GF-D8 (cell line): ENCODE data around the gene EXOC6B.
"Not testable (repeated sequence)": the region's sequence is repeated elsewhere in the genome, so short reads cannot be mapped to it uniquely, and the experiment has no call there.

Experiments used
- DNase-seq: peaks from one replicate; lab custom pipeline; 2025; lab: John Stamatoyannopoulos, UW

Gene EXOC6B

DNA sequence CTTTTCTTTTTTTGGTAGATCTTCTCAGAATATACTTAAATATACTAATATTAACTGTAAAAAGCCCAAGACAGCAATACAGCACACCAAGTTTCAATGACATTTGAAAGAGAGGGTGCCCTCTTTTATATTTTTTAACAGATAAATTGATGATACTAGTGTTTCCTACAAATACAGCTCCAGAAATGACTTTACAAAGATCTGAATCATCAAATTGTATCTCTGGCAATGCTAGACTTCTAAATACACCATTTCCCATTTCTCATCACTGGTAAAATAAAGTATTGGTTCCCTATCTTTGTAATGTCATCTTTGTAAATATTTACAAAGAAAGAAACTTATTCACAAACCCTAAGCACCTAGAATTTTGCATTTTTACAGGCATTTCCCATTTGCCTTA, 281.3 kb downstream of the EXOC6B start:
- no peak for DNase-seq

DNA sequence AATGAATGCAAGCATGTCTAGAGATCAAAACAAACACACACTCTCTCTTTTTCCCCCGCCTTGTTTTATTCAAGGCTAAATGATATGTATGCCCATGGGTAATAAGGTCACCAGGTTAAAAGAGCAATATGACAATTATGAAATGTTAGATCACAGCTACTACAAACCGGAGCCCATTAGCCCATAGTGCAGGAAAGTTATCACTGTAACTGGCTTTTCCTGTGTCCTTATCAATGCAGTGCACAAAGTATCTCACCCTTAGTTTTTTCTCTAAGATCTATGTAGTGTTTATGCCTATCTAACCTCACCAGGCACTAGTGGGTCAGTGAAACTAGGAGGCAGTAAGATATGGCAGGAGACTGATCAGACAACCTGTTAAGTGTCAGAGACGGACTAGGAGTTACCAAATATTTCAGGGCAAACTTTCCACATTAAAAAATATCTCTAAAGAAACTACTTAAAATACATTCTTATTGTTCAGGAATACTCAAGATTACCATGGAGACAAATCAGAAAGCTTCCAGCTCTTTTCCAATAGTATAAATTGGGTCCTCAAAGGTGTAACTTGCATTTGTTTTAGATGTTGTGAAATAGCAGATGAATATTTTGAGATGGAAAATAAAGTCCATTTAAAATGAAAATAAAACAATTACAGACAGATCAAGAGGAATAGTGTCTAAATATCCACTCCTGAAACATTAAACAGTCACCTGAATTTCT, 282.2 kb downstream of the EXOC6B start:
- no peak for DNase-seq

DNA sequence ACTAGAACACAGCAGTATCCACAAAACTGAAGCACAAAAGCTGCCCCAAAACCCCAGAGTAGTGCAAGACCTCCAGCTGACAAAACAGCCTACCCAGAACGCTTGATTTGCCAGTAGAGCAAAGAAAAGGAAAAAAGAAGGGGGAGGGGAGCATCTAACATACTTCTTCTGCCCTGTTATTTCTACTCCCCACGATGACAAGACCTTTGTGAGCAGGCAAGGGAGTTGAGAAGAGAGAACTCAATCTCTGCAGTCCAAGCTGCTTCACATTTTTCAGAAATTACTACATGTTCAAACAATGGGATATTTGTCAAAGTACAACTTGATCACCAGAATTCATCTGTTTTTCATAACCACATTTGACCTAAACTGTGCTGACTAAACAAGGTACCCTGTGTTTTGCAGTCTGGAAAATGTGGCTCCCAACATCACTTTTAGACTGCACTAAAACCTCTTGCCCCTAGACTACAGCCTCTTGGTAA, 286.7 kb downstream of the EXOC6B start:
- no peak for DNase-seq

DNA sequence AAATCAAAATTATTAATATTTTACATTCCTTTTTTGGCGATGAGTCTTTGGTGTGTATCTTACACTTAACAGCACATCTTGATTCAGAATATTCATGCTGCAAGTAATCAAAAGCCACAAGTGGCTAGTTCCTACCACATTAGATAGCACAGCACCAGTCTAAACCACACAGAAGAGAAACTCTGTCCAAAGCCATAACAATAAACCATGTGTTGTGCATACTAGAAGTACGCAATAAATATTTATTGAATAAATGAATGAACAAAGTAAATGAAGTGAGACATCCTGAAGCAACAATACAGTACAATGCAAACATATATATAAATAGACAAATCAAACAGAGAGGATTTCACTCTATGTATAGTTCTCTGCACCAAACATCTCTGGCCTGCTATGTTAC, 287.3 kb downstream of the EXOC6B start:
- no peak for DNase-seq

DNA sequence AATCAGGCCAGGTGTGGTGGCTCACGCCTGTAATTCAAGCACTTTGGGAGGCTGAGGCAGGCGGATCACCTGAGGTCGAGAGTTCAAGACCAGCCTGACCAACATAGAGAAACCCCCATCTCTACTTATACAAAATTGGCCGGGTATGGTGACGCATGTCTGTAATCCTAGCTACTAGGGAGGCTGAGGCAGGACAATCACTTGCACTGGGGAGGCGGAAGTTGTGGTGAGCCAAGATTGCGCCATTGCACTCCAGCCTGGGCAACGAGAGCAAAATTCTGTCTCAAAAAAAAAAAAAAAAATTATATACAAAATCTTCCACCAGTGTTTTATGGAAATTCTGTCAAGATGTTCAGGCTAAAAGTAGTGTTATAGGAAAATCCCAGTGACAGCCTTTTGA, 290.2 kb downstream of the EXOC6B start:
- peak; percentile 33 for DNase-seq

DNA sequence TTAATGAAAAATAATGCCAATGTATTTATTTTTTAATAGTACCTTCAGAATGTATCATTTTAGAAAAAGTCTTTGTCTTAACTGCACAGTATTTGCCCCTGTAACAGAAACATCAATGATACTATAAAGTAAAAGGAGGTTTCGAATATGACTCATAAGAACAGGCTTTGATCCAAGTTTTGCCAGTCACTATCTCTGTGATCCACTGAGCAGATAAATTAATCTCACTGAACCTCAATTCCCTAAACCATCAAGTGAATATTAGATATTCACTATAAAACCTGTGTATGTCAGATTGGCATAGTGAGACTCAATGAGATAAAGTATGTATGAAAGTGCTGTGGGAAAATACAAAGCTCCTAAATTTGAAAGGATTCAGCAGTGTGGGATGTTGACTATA, 292.1 kb downstream of the EXOC6B start:
- no peak for DNase-seq

DNA sequence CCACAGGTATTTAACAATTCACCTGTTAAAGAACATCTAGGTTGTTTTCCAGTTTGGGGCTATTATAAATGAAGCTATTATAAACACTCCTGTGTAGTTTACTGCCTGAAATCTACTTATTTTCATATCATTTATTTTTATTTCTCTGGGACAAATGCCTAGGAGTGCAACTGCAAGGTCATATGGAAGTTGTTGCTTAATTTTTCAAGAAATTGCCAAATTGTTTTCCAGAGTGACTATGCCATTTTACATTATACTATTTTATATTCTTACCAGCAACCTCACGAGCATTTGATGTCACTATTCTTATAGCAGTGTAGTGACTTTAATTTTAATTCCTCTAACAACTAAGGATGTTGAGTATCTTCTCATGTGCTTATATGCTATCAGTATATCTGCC, 298.4 kb downstream of the EXOC6B start:
- DNase-seq: no peak

DNA sequence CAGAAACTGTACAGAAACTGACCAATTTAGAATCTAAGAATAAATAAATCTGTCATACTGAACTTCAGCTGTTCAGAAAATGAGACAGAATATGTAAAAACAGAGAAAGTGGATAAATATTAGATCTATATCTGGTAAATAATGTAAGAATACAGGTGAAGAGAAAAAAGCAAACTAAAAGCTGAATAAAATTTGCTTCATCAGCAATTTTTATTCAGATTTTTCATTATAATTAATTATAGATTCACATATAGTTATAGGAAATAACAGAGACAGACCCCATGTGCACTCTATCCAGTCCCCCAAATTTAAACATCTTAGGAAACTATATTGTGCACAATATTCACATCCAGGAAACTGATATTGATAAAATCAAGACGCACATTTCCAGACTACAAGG, 299.2 kb downstream of the EXOC6B start:
- no peak for DNase-seq

DNA sequence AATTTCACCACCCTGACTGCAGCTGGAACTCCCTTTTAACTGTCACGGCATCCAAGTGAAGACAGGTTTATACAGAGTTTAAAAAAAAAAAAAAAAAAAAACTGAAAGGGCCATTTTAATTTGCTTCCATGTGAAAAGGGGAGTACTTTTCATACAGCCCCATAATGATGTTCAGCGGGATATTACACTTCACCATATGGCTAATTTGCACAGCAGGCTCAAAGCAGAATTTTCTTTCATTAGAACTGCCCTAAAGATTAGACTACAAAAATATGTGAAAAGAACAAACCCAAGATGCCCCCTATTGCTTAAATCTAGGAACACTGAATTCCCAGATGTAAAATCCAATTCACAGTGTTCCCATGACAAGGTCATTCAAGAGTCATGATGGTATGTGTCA, 301.8 kb downstream of the EXOC6B start:
- DNase-seq: no peak

DNA sequence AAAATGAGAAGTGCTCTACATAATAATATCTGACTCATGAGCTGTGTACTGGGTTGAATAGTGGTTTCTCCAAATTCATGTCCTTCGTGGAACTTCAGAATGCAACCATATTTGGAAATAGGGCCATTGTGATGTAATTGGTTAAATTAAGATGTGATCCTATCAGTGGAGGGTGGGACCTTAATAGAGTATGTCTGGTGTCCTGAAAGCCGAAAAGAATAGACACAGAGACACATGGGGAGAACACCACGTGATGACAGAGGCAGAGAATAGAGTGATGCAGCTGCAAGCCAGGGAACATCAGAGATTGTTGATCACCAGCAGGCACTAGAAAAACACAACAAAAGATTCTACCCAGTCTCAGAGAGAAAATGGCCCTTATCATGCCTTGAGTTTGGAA, 310.1 kb downstream of the EXOC6B start:
- no peak for DNase-seq

DNA sequence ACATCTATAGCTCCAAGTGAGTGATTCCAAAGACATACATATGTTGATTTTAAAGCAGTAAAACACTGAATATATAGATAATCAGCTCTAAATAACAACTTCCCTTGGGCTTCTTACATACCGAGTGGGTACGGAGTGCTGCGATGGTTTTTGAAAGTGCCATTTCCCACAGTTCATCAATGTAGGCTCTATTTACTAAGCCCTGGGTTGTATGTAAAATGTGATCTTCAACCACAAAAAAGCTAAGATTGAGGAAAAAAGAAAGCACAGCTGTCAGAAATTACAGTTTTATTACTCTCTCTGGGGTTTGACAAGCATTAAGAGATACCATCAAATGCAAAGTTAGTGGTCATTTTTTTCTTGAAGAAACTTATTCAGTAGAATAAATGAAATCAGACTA, 312.8 kb downstream of the EXOC6B start:
- DNase-seq: no peak

DNA sequence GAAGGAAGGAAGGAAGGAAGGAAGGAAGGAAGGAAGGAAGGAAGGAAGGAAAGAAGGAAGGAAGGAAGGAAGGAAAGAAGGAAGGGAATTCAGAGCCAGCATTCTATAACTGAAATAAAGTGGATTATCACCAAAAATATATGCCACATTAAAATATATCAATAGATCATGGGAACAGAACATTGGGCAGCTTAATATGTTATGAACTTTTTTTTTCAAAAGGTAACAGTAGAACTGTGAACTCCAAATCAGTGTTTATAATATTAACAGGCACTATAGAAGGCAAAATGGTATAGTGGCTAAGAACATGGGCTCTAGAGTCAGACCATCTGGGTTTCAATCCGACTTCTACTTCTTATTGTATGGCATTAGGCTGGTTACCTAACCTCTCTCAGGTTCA, 313.5 kb downstream of the EXOC6B start:
- DNase-seq: no peak

DNA sequence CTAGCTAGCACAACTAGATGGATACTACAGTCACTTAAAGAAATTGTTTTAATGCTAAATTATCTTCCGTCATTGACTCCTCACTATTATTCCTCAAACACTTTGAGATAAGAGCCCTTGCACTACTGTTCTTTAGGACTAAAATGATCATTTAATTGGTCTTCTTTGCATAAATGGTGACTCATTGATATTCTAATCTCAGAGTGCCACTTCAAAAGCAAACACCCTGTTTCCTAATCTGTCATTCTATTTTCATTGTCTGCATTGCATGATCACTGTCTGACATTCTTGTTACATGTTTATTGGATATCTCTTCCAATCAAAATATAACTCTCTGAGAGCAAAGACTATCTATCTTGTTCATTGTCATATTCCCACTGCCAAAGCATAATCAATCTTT, 313.9 kb downstream of the EXOC6B start:
- DNase-seq: no peak

DNA sequence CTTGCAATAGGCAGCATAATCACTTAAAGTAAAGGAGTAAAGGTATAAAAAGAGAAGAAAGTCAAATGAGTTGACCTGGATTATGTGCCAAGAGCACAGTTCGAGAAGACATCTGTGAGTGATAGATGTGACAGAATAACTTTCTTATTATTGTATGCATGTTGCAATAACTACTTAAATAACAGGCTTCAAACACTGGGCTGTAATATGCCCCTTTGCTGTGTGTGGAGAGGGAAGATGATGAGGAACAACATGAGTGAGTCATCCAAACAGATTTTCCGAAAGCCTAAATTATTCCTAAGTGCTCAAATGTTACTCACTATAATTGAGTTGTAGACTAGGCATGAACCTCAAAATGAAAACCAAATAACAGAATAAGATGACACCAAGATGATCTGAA, 328.1 kb downstream of the EXOC6B start:
- no peak for DNase-seq

DNA sequence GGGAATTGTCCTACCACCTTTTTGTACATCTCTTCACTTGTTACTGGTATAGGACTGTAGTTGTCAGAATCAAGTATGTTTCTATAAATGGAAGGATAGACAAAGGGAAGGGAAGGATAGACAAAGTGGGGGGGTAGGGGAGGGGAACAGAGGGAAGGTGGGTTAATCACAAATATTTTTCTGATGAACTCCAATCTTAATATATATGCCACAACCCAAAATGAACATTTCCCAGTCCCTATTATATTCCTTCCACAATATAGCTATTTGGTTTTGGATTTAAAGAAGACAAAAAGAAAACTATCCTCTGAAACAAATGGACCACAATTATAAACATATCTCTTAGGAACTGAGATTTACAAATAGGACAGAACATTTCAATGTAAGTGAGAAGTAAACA, 329.4 kb downstream of the EXOC6B start:
- no peak for DNase-seq

DNA sequence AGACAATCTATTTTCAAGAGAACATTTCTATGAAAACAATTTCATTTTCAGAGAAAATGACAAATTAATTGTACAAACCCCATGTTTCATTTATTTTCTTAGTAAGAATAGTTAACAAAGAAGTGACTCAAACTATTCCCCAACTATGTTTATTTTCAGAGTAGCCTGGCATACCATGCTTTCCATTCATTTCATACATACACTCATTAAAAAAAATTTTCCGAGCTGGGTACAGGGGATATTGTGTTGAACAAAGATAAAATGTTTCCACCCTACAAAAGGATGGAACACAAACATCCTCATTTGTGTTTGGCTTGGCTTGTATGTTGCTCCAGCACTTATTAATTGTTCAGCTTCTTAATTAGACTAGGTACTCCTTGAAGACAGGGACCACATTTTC, 331.4 kb downstream of the EXOC6B start:
- no peak for DNase-seq

DNA sequence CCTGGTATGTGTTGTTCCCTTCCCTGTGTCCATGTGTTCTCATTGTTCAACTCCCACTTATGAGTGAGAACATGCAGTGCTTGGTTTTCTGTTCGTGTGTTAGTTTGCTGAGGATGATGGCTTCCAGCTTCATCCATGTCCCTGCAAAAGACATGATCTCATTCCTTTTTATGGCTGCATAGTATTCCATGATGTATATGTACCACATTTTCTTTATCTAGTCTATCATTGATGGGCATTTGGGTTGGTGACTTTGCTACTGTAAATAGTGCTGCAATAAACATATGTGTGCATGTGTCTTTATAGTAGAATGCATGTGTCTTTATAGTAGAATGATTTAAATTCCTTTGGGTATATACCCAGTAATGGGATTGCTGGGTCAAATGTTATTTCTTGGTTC, 341.2 kb downstream of the EXOC6B start:
- DNase-seq: not testable (repeated sequence)

DNA sequence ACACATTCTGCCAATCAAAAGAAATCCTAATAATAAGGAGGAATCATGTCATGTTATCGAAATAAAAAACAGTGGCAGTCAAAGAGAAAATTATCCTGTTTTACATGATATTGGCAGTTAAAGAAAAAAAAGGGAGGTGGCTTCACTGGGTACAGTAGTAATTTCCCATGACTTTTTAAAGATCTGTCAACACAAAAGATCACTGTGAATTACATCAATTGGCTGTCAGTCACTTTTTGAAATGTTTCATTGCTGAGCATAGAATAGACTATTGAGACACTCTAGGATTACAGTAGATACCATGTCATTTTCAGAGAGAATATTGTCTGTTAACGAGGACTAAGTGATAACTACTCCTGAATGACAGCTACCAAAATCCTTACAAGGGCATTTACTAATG, 342.5 kb downstream of the EXOC6B start:
- DNase-seq: no peak

DNA sequence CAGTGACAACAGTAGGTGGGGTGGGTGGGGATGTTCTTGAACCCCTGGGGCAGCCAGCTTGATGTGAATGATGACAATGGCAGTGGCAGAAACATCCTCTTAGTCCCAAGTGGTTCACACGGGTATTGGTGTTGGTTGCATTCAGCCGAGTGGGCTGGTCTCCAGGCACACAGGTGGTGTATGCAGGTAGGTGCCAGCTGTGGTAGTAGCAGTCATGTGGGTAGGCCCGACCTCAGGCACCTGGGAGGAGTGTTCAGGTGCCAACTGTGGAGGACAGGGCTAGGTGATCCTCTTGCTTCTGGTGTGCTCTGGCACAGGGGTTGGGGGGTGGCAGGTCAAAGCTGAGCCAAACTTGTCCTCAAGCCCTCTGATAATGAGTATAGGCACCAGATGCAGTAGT, 350.6 kb downstream of the EXOC6B start:
- DNase-seq: no peak

DNA sequence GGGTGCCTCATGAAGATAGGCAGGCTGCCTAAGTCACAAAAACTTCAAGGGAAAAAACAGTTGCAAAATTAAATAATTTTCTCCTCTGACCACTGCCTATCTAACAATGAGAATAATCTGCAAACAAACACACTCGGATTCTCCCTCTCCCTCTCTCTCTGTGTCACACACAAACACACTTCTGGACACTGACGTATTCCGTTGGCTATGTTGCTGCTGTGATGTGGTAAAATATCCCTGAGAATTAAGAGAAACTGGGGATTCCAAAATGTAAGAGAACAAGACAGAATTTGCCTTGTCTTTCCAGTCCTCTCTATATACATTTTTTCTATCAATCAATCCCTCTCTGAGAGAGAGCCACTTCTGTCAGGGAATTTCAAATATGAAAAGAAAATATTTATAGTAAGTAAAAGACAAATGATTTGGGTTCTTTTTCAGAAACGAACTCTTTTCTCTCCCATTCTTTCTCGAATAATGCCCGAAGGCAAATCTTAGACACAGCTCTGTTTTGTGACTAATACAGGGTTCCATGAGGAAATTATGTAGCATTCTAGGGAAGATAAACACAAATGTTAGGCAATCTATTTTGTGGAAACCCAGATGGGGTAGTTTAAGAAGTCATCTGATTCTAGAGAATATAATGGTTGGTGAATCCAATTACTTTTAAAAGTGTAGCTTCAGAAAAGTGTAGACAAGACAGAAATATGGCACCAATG, 367.9 kb downstream of the EXOC6B start:
- DNase-seq: no peak

DNA sequence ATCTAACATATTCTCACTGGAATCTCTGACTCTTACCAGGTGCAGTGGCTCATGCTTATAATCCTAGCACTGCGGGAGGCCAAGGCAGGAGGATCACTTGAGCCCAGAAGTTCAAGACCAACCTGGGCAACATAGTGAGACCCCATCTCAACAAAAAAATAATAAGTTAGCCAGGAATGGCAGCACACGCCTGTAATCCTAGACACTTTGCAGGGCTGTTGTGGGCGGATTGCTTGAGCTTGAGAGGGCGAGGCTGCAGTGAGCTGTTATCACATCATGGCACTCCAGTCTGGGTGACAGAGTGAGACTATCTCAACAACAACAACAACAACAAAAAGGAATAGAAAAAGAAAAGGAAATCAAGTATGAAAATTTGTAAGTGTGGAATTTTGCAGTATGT, 371.6 kb downstream of the EXOC6B start:
- DNase-seq: no peak

DNA sequence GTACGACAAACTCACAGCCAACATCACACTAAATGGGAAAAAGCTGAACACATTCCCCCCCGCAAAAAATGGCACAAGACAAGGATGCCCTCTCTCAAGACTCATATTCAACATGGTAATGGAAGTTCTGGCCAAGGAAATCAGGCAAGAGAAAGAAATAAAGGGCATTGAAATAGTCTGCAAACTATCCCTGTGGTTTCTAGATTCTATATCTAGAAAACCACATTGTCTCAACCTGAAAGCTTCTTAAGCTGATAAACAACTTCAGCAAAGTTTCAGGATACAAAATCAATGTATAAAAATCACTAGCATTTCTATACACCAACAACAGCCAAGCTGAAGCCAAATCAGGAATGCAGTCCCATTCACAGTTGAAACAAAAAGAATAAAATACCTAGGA, 383.6 kb downstream of the EXOC6B start:
- no peak for DNase-seq

DNA sequence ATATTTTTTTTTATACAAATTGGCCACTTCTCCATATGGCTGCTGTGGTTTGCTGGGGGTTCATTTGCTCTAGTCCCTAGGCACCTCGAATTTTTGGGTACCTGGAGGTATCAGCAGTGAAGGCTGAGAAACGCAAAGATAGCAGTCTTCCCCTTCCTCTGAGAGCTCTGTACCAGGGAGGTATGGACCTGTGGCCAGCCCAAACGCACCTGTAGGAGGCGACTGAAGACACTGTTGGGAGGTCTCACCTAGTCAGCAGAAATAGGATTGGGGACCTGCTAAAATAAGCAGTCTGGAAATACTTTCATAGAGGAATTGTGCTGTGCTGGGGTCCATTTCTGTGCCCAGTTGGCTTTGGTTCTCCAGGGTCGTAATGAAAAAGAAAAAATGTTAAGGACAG, 385.9 kb downstream of the EXOC6B start:
- no peak for DNase-seq

DNA sequence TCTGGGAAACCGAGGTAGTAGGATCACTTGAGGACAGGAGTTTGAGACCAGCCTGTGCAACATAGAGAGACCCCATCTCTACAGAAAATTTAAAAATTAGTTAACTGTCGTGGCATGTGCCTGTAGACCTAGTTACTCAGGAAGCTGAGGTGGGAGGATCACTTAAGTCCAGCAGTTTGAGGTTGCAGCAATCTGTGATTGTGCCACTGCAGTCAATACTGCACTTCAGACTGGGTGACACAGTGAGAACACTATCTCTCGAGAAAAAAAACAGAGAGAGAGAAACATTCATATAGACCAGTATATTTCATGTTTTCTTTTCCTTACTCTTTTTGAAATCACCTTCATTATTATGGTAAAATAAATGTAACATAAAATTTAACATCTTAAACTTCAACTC, 387.5 kb downstream of the EXOC6B start:
- no peak for DNase-seq
